Smooth muscle cell (in vitro differentiated cells): ENCODE measurements around the gene RHOBTB1. TPM values are rescaled to one million over a fixed set of nuclear protein-coding genes. Genes with fewer than 3 reads are reported as not detected.

Experiments used
- DNase-seq: peaks from one replicate; lab custom pipeline; 2025; ENCODE audit not compliant: unreplicated experiment; lab: John Stamatoyannopoulos, UW
- H2AFZ ChIP-seq: fragments of 200-600 bp; sonication (generic); 2 replicates; pipeline ENCODE4 v1.6.0; 2016; ENCODE audit warnings: antibody characterized with exemption, low read depth, mild to moderate bottlenecking
- H3F3A ChIP-seq: fragments of 200-600 bp; sonication (generic); 2 replicates; pipeline ENCODE4 v1.6.0; 2017; ENCODE audit warnings: antibody characterized with exemption, low read depth
- H3K27ac ChIP-seq: fragments of 200-600 bp; sonication (generic); 2 replicates; pipeline ENCODE4 v1.5.1; 2016; ENCODE audit warnings: low read depth, mild to moderate bottlenecking
- H3K27me3 ChIP-seq: fragments of 200-600 bp; sonication (generic); 2 replicates; pipeline ENCODE4 v1.6.1; 2016; ENCODE audit warnings: low read depth, mild to moderate bottlenecking
- H3K36me3 ChIP-seq: fragments of 200-600 bp; sonication (generic); 2 replicates; pipeline ENCODE4 v1.5.1; 2016; ENCODE audit warnings: low read depth
- H3K4me1 ChIP-seq: fragments of 200-600 bp; sonication (generic); 2 replicates; pipeline ENCODE4 v1.5.1; 2016; ENCODE audit warnings: low read depth
- H3K4me2 ChIP-seq: fragments of 200-600 bp; sonication (generic); 2 replicates; pipeline ENCODE4 v1.6.0; 2016; ENCODE audit warnings: mild to moderate bottlenecking
- H3K4me3 ChIP-seq: fragments of 200-600 bp; sonication (generic); 2 replicates; pipeline ENCODE4 v1.5.1; 2016; ENCODE audit warnings: mild to moderate bottlenecking
- H3K79me2 ChIP-seq: fragments of 200-600 bp; sonication (generic); 2 replicates; pipeline ENCODE4 v1.6.0; 2016; ENCODE audit warnings: low read depth, mild to moderate bottlenecking
- H3K9ac ChIP-seq: fragments of 200-600 bp; sonication (generic); 2 replicates; pipeline ENCODE4 v1.6.0; 2016; ENCODE audit warnings: low read depth
- H3K9me3 ChIP-seq: fragments of 200-600 bp; sonication (generic); replicated peaks from 2 replicates; pipeline ENCODE4 v1.5.1; 2016; ENCODE audit warnings: low read depth
- H4K20me1 ChIP-seq: fragments of 200-600 bp; sonication (generic); 2 replicates; pipeline ENCODE4 v1.6.0; 2016; ENCODE audit warnings: low read depth
- WGBS: methylation state at CpG from one replicate; pipeline ENCODE4 v1.1.7; 2016; ENCODE audit warnings: low lambda C conversion rate; 5-methylcytosine and 5-hydroxymethylcytosine counted together
- polyA plus RNA-seq: library from polyadenylated mRNA; unstranded; fragments of >200 nt; fragmentation: Nextera tagmentation; extraction: Ambion mirVana; gene quantifications from 2 replicates; pipeline ENCODE4 v1.2.1, GENCODE V29; 2016
- total RNA-seq: library from RNA; depleted of rRNA; stranded (reverse); fragments of >200 nt; gene quantifications from 2 replicates; pipeline ENCODE4 v1.2.3, GENCODE V29; 2014
- TF ChIP-seq, protein P1 (sequence below): fragments of 200-600 bp; sonication (generic); IDR thresholded peaks from 2 replicates; pipeline ENCODE4 v1.5.1; 2017; ENCODE audit warnings: borderline replicate concordance, mild to moderate bottlenecking, antibody characterized with exemption; ENCODE audit not compliant: insufficient read depth, poor library complexity, severe bottlenecking

RHOBTB1 gene
- total and polyA plus RNA-seq, 2 experiments from 2014 or later, result 33.7 to 49.1 TPM

- no peaks in the 10 kb centered on the region for H3K79me2 ChIP-seq
- H3K4me2 ChIP-seq, result no peak overlapping the region
- no peaks in the 10 kb centered on the region for H3K4me1 ChIP-seq
- TF ChIP-seq, protein P1, sequence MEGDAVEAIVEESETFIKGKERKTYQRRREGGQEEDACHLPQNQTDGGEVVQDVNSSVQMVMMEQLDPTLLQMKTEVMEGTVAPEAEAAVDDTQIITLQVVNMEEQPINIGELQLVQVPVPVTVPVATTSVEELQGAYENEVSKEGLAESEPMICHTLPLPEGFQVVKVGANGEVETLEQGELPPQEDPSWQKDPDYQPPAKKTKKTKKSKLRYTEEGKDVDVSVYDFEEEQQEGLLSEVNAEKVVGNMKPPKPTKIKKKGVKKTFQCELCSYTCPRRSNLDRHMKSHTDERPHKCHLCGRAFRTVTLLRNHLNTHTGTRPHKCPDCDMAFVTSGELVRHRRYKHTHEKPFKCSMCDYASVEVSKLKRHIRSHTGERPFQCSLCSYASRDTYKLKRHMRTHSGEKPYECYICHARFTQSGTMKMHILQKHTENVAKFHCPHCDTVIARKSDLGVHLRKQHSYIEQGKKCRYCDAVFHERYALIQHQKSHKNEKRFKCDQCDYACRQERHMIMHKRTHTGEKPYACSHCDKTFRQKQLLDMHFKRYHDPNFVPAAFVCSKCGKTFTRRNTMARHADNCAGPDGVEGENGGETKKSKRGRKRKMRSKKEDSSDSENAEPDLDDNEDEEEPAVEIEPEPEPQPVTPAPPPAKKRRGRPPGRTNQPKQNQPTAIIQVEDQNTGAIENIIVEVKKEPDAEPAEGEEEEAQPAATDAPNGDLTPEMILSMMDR, result no peak
- H3K4me3 ChIP-seq, result no peak overlapping the region
- H4K20me1 ChIP-seq, result no peaks in the 10 kb centered on the region
- H2AFZ ChIP-seq, result no peak overlapping the region
- H3K27me3 ChIP-seq, result no peaks in the 10 kb centered on the region
- H3F3A ChIP-seq, result no peaks in the 10 kb centered on the region
- no peak overlapping the region for H3K9ac ChIP-seq
- H3K9me3 ChIP-seq, result no peaks in the 10 kb centered on the region
- no peak overlapping the region for H3K27ac ChIP-seq
- no peaks in the 10 kb centered on the region for H3K36me3 ChIP-seq
- no peak for DNase-seq
- WGBS, result 58% methylated on average over 3 of the region's 3 CpGs
These were observed 94.8 kb downstream of the RHOBTB1 start for GRCh38 chr10:60849217-60849616.

- TF ChIP-seq, protein P1, result no peak
- Histone ChIP-seq H3K27me3 (no peaks in the 10 kb centered on the region), H3K27ac (no peak overlapping the region), H3K4me1 (no peaks in the 10 kb centered on the region), H2AFZ (no peak overlapping the region), H3K79me2 (no peaks in the 10 kb centered on the region), H4K20me1 (no peaks in the 10 kb centered on the region), H3K4me2 (no peak overlapping the region), H3F3A (no peaks in the 10 kb centered on the region), H3K9ac (no peak overlapping the region), H3K4me3 (no peak overlapping the region), H3K9me3 (no peaks in the 10 kb centered on the region), H3K36me3 (no peaks in the 10 kb centered on the region)
- no peak for DNase-seq
- 95% methylated on average over 5 of the region's 5 CpGs for WGBS
These were observed 95.3 kb downstream of the RHOBTB1 start for GRCh38 chr10:60848680-60849079.

DNA sequence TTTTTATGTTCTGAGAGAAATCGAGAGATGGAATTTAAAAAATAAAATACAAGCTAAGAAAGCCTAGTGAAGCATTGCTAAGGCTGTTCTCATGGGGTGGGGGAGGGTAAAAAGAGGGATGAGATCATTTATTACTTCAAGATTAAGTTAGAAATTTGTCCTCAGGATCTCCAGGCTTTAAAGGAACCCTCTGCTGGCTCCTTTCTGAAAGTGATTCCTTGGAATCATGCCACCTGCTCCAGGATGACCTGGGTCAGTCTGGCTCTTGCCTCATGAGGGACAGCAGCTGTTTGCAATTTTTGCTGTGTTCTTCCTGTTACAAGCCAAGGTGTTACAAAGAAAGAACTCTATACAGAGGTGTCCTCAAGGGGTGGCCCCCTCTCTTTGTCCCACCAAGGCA is 95.9 kb downstream of the RHOBTB1 start:
- Histone ChIP-seq H3K4me3 (no peak overlapping the region), H3K9me3 (no peaks in the 10 kb centered on the region), H3K4me2 (no peak overlapping the region), H3F3A (no peaks in the 10 kb centered on the region), H2AFZ (no peak overlapping the region), H3K27me3 (no peaks in the 10 kb centered on the region), H4K20me1 (no peaks in the 10 kb centered on the region), H3K9ac (no peak overlapping the region), H3K27ac (no peak overlapping the region), H3K36me3 (no peaks in the 10 kb centered on the region), H3K79me2 (no peaks in the 10 kb centered on the region), H3K4me1 (no peaks in the 10 kb centered on the region)
- no peak for DNase-seq
- WGBS, result 94% methylated on average over 1 of the region's 1 CpG
- TF ChIP-seq, protein P1, result no peak

DNA sequence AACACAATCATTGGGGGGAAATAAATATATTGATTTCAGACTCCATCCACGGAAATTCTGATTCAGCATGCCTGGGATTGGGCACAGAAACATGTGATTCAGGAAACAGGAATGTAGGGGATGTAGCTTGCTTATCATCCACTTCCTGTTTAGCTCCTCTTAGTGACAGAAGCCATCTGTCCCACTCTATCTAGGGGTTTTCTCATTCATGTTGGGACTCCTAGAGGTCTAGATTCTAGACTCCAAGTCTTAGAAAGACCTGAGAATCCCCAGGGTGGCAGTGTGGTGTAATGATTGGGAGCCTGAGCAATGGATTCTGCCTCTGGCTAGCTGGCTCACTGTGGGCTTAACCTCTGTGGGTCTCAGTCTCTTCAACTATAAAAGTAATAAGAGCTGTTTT is 97.8 kb downstream of the RHOBTB1 start:
- Histone ChIP-seq H3K36me3 (no peaks in the 10 kb centered on the region), H3K27me3 (no peaks in the 10 kb centered on the region), H3K27ac (peak overlapping the region; percentile 49), H3K4me3 (no peak overlapping the region), H3K4me2 (peak overlapping the region; percentile 42), H3K9me3 (no peaks in the 10 kb centered on the region), H3K9ac (no peak overlapping the region), H3K79me2 (no peaks in the 10 kb centered on the region), H3F3A (no peaks in the 10 kb centered on the region), H3K4me1 (no peaks in the 10 kb centered on the region), H4K20me1 (no peaks in the 10 kb centered on the region), H2AFZ (peak overlapping the region; percentile 57)
- TF ChIP-seq, protein P1, result no peak
- no peak for DNase-seq
- WGBS, result 21% methylated on average over 1 of the region's 1 CpG
